CD14-positive monocyte (primary cell): ENCODE data around the gene COPE. TPM values are rescaled to one million over a fixed set of nuclear protein-coding genes. Genes with fewer than 3 reads are reported as not detected.

Source experiments
- DNase-seq, 3 donors: peaks; one replicate each; pipeline ENCODE4 v3.0.0-alpha.2; 2011 to 2022
- H2AFZ ChIP-seq: 2 replicates; pipeline ENCODE4 v1.6.0; 2012; ENCODE audit warnings: mild to moderate bottlenecking, low read depth, low read length, inconsistent platforms; ENCODE audit not compliant: insufficient read depth, poor library complexity, severe bottlenecking
- H3K27ac ChIP-seq, 2 donors: 1 replicate in 1 of 2; 2 replicates in 1 of 2; pipeline ENCODE4 v1.5.1; 2012 to 2013; ENCODE audit warnings: low read length in 2 of 2, control low read depth in 1 of 2, inconsistent platforms in 1 of 2, low read depth in 1 of 2, mild to moderate bottlenecking in 1 of 2
- H3K27me3 ChIP-seq, 2 donors: one replicate each; pipeline versions ENCODE4 v1.6.0 to v1.6.1; 2011 to 2013; ENCODE audit warnings: low read length in 2 of 2; ENCODE audit not compliant: control insufficient read depth in 2 of 2, insufficient read depth in 2 of 2
- H3K36me3 ChIP-seq, 2 donors: replicated peaks in 1 of 2; 1 replicate in 1 of 2; 2 replicates in 1 of 2; pipeline versions ENCODE4 v1.5.1 to v1.6.1; 2012 to 2013; ENCODE audit warnings: low read length in 2 of 2, control low read depth in 1 of 2, inconsistent platforms in 1 of 2, mild to moderate bottlenecking in 1 of 2; ENCODE audit not compliant: insufficient read depth in 2 of 2, control insufficient read depth in 1 of 2
- H3K4me1 ChIP-seq, 2 donors: 1 replicate in 1 of 2; 2 replicates in 1 of 2; pipeline versions ENCODE4 v1.5.1 to v1.6.1; 2012 to 2013; ENCODE audit warnings: low read length in 2 of 2, control low read depth in 1 of 2, inconsistent platforms in 1 of 2, mild to moderate bottlenecking in 1 of 2, moderate library complexity in 1 of 2; ENCODE audit not compliant: insufficient read depth in 2 of 2, control insufficient read depth in 1 of 2
- H3K4me2 ChIP-seq: replicated peaks from 2 replicates; pipeline ENCODE3; 2012; ENCODE audit warnings: low read length, moderate library complexity, mild to moderate bottlenecking; ENCODE audit not compliant: poor library complexity, severe bottlenecking; ENCODE audit errors: extremely low read depth
- H3K4me3 ChIP-seq, 3 experiments: fragments of 200-600 bp in 1 of 3; sonication (generic) in 1 of 3; replicated peaks in 1 of 3; 1 replicate in 2 of 3; 2 replicates in 1 of 3; pipeline ENCODE4 v1.5.1; 2011 to 2013; ENCODE audit warnings: low read length in 3 of 3, mild to moderate bottlenecking in 3 of 3, control low read depth in 2 of 3, low read depth in 2 of 3, inconsistent platforms in 1 of 3, moderate library complexity in 1 of 3
- H3K79me2 ChIP-seq: 2 replicates; pipeline ENCODE4 v1.6.0; 2012; ENCODE audit warnings: mild to moderate bottlenecking, control low read depth, inconsistent platforms, low read length, moderate library complexity; ENCODE audit not compliant: insufficient read depth
- H3K9ac ChIP-seq: 2 replicates; pipeline ENCODE4 v1.6.0; 2017; ENCODE audit warnings: low read length, mild to moderate bottlenecking; ENCODE audit not compliant: insufficient read depth, poor library complexity, severe bottlenecking
- H3K9me3 ChIP-seq, 2 donors: replicated peaks in 1 of 2; 1 replicate in 1 of 2; 2 replicates in 1 of 2; pipeline versions ENCODE4 v1.5.1 to v1.6.1; 2012 to 2013; ENCODE audit warnings: low read length in 2 of 2, control low read depth in 1 of 2; ENCODE audit not compliant: control insufficient read depth in 1 of 2, insufficient read depth in 1 of 2
- H4K20me1 ChIP-seq: 2 replicates; pipeline ENCODE4 v1.6.0; 2012; ENCODE audit warnings: mild to moderate bottlenecking, low read length, control low read depth, moderate library complexity; ENCODE audit not compliant: insufficient read depth
- H3K27ac Mint-ChIP-seq, 7 donors: one replicate each; pipeline ENCODE4 v1.8.0; 2020; ENCODE audit warnings: mild to moderate bottlenecking in 7 of 7, mixed read lengths in 7 of 7, moderate library complexity in 6 of 7, inconsistent platforms in 2 of 7
- H3K27me3 Mint-ChIP-seq, 3 donors: one replicate each; pipeline ENCODE4 v1.8.0; 2021 to 2022; ENCODE audit warnings: low read depth in 3 of 3, mild to moderate bottlenecking in 3 of 3, mixed read lengths in 3 of 3, moderate library complexity in 3 of 3, inconsistent platforms in 1 of 3
- H3K36me3 Mint-ChIP-seq, 2 donors: one replicate each; pipeline ENCODE4 v1.8.0; 2020; ENCODE audit warnings: mixed read lengths in 2 of 2, inconsistent platforms in 1 of 2, mild to moderate bottlenecking in 1 of 2
- H3K4me1 Mint-ChIP-seq: one replicate; pipeline ENCODE4 v1.8.0; 2020; ENCODE audit warnings: mild to moderate bottlenecking, mixed read lengths
- H3K4me3 Mint-ChIP-seq, 2 donors: one replicate each; pipeline ENCODE4 v1.8.0; 2020; ENCODE audit warnings: mild to moderate bottlenecking in 2 of 2, mixed read lengths in 2 of 2, moderate library complexity in 1 of 2
- H3K9me3 Mint-ChIP-seq, 7 donors: one replicate each; pipeline ENCODE4 v1.8.0; 2020 to 2022; ENCODE audit warnings: mixed read lengths in 7 of 7, mild to moderate bottlenecking in 6 of 7, moderate library complexity in 6 of 7, inconsistent platforms in 2 of 7
- CTCF ChIP-seq: fragments of 200-600 bp; IDR thresholded peaks from one replicate; pipeline ENCODE4 v1.8.0; 2022; ENCODE audit warnings: antibody characterized with exemption, mild to moderate bottlenecking
- WGBS: methylation state at CpG from one replicate; pipeline ENCODE4 v1.1.5; 2013; ENCODE audit warnings: missing lambda C conversion rate; ENCODE audit not compliant: insufficient coverage; 5-methylcytosine and 5-hydroxymethylcytosine counted together
- intact Hi-C, 2 donors: fragments of 100-400 bp; cut with micrococcal nuclease; formaldehyde crosslinking; loops; one replicate each; pipeline versions ENCODE4 v1.15.0 to v1.15.1; 2023
- polyA plus RNA-seq, 3 donors: library from polyadenylated mRNA; depleted of rRNA in 1 of 3; unstranded in 2 of 3; stranded (reverse) in 1 of 3; fragments of 300-500 nt in 2 of 3; fragments of >200 nt in 1 of 3; fragmentation: Illumina TruSeq in 2 of 3; gene quantifications; 1 replicate in 2 of 3; 2 replicates in 1 of 3; pipeline ENCODE4 v1.2.3, GENCODE V29; 2012 to 2021

Gene COPE
- polyA plus RNA-seq, 3 donors, result 331 to 345 (median 345) TPM

- H3K79me2 ChIP-seq, result peaks cover 8% of the 10 kb centered on the region
- no peak overlapping the region for H3K4me3 Mint-ChIP-seq
Observed at GRCh38 chr19:18859676-18860301, 59.4 kb downstream of the COPE start.

More at GRCh38 chr19:18859676-18860301, 59.4 kb downstream of the COPE start:
- TF ChIP-seq CTCF, result no peak
- Histone ChIP-seq H3K4me2 (no peak overlapping the region), H3K4me3 (no peak overlapping the region), H3K27me3 (no peaks in the 10 kb centered on the region), H2AFZ (no peak overlapping the region), H3K9me3 (no peaks in the 10 kb centered on the region), H3K9ac (no peak overlapping the region), H3K4me1 (peaks cover 4 to 8% of the 10 kb centered on the region in 2 donors), H4K20me1 (peaks cover 100% of the 10 kb centered on the region), H3K36me3 (peaks cover 100% of the 10 kb centered on the region in 2 donors), H3K27ac (no peak overlapping the region)
- H3K4me1 Mint-ChIP-seq, result peaks cover 6% of the 10 kb centered on the region
- intact Hi-C loops, result no loop called here
- peaks cover 87 to 97% of the 10 kb centered on the region in 2 donors for H3K36me3 Mint-ChIP-seq
- peaks cover 0 to 2% (median 0%) of the 10 kb centered on the region in 3 donors for H3K27me3 Mint-ChIP-seq
- no peak for DNase-seq
- WGBS, result 95% methylated on average over 12 of the region's 12 CpGs
- peak overlapping the region in 2 of 7 donors; percentile 6 to 44 for H3K27ac Mint-ChIP-seq
- no peaks in the 10 kb centered on the region for H3K9me3 Mint-ChIP-seq
